Dermis blood vessel endothelial cell (primary cell): ENCODE results near the gene TTYH3. TPM values are rescaled to one million over a fixed set of nuclear protein-coding genes. Genes with fewer than 3 reads are reported as not detected.

Experiments used
- DNase-seq: peaks from one replicate; pipeline ENCODE4 v3.0.0; 2010
- total RNA-seq: library from RNA; depleted of rRNA; stranded (reverse); fragments of >200 nt; gene quantifications from 2 replicates; pipeline ENCODE4 v1.2.3, GENCODE V29; 2014

The TTYH3 gene
- total RNA-seq, 1 donor from 2014 or later: 72.8 TPM

DNA sequence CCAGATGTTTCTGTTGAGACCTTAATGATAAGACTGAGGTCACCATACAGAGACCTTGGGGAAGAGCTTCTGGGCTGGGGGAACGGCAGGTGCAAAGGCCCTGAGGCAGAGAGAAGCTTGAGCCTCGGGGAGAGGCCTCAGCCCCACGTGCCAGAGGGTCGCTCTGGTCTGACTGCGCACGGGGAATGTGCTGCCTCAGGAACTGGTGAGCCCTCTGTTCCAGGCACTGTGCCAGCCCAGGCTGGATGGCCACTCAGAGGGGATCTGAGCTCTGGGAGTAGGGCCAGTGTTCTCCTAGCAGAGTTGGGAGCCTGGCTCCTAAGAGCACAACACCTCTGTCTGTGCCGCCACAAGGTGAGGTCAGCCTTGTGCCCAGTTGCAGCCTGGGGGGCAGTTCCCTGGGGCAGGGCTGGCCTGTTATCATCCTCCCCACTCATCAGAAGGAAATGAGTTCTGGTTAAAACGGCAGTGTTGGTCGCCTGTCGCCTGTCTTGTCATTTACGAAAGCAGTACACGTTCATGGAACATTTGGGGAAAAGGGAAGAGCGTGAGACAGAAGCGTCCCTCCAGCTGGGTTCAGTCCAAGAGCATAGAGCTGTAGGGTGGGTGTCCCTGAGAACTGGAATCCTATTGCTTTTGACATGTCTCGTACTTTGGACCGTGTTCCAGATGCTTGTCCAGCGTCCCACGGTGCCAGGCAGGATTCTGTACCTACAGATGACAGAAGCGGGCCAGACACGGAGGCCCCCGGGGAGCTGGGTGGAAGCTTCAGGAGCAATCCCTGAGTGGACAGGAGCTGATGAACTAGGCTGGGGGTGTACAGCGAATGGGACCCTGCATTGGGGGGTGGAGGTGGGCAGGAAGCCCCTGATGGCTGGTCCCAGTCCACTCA lies 4.3 kb downstream of the TTYH3 start:
- DNase-seq: no peak

DNA sequence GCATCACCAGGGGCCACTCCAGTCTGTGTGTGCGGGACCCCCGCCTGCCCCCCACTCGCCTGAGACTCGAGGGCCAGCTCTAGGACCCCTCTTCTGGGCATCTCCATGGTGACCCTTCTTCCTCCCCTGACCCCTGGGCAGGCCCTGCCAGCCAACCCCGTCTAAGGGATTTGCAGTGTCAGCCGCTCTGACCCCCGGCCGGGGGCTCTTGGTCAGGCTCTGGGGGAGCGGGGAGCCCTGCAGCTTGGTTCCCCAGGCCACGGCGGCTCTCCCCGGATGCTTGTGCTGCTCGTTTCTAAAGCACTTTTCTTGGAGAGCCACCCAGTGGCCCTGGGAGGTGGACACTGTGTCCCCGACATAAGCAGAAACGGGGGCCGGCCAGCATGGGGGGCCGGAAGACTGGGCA lies 5.3 kb downstream of the TTYH3 start:
- DNase-seq: no peak

DNA sequence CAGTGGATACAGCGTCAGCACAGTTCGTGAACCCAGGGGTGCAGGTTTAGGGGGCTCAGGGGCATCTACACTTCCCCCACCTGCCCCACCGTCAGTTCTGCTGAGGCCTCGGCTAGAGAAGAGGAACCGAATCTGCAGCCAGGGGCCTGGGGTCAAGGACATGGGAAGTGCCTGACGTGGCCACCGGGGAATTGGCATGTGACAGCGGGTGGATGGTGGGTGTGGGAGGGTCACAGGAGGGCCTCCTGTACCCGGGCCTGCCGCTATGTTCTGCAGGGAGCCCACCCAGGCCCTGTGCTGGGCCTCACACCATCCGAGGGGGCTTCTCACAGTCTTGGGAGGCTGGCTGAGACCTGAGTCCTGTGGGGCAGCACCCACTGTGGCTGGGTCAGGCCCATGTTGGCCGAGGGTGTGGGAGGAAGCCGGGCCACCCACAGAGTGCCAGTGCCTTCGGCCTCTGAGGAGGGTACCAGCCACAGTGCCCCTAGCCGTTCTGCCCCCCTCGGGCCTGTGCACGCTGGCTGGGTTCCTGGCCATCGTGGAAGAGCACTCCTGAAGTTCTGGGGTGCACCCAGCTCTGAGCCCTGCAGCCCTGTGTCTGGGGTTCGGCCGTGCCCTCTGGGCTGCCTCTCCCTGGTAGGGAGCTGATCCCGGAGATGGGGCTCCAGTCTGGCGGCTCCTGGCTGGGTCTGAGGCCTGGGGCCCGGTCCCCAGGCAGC lies 5.9 kb downstream of the TTYH3 start:
- DNase-seq: no peak

- no peak for DNase-seq
Observed at GRCh38 chr7:2638224-2638991, 6.6 kb downstream of the TTYH3 start.

DNA sequence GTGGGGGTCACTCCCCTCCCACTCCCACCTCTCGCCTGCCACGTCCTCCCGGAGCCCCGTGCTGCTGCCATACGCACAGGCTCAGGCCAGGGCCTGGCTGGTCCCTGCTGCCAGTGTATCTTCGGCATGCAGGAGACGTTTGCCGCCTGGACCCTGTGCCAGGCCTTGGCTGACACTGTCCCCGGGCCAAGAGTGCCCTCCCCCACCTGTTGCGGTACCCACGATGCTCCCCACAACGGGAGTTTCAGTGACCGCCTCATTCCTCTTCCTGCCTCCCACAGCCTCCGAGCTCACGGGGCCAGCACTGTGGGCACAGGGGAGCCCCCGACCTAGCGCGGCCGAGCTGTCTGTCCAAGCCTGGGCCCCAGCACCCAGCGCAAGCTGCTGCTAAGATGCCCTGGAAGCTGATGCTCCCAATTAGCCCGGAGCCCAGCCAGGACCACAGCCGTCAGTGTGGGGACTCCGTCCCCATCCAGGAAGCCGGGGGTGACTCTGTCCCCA lies 7.4 kb downstream of the TTYH3 start:
- DNase-seq: no peak

GRCh38 chr7:2639695-2640481 lies 8.1 kb downstream of the TTYH3 start:
- DNase-seq: no peak

DNA sequence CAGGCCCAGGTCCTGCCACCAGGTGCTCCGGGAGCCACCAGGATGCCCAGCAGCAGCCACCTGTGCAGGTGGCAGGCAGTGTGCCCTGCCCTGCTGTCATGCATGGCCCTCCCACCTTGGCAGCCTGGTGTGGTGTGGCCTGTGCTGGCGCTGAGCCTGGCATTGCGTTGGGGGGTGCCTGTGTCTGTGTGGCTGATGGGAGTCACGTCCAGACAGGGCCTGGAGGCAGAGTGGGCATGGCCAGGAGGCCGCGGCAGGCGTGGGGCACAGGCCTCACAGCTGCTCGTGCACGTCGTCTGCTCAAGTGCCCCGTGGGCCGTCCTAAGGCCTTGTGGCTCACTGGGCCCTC lies 8.7 kb downstream of the TTYH3 start:
- DNase-seq: no peak

DNA sequence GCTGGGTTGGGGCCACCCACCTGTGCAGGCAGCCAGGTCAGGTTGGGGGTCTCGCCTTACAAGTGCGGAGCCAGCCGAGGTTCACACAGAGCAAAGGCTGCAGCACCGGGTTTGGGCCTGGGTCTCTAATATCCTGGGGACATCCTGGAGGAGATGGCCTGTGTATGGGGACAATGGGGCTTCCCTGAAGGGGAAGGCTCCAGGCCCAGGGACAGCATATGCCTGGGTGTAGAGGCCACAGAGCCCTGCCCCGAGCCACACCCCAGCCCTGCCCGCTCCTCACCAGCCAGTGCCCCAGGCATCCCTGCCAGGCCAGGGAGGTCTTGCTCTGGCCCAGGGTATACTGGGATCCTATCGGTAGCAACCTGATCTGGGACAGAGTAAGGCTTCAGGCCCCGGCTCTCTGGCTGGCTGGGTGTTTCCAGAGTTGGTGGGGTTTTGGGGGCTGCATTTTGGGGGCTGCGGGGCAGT lies 9.1 kb downstream of the TTYH3 start:
- DNase-seq: no peak

DNA sequence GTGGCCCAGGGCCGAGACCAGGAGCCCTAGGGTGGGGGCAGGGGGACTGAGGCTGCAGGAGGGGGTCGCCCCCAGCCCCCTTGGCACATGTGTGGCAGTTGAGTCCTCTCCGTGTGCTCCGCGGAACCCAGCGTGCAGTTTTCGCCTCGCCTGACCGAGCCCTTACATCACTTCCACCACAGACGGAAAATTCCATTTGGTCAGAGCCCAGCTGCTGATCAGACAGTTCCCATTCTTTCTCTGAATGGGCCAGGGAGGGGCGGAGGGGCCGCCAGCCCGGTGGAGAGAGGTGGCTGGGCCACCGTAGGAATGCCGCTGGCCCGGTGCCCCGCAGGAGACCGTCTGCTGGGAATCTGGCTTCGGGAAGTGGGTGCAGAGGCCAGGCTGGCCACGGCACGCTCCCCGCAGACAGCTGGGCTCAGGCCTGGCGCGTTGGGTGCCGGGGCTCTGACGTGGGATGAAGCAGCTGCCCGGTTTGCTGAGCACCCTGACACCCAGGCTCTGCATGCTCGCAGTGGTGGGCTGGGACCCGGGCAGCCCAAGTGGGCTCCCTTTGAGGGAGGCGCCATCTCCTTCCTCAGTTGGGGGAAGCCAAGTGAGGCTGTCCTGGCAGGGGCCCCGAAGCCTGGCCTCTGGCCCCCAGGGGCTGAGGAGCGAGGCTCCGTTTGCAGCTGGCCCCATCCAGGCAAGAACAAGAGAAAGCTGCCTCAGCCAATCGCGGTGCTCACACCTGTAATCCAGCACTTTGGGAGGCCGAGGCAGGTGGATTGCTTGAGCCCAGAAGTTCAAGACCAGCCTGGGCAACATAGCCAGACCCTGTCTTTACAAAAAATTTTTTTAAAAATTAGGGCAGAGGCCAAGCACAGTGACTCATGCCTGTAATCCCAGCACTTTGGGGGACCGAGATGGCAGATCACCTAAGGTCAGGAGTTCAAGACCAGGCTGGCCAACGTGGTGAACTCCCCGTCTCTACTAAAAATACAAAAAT lies 9.9 kb downstream of the TTYH3 start:
- peak; percentile 99 for DNase-seq

DNA sequence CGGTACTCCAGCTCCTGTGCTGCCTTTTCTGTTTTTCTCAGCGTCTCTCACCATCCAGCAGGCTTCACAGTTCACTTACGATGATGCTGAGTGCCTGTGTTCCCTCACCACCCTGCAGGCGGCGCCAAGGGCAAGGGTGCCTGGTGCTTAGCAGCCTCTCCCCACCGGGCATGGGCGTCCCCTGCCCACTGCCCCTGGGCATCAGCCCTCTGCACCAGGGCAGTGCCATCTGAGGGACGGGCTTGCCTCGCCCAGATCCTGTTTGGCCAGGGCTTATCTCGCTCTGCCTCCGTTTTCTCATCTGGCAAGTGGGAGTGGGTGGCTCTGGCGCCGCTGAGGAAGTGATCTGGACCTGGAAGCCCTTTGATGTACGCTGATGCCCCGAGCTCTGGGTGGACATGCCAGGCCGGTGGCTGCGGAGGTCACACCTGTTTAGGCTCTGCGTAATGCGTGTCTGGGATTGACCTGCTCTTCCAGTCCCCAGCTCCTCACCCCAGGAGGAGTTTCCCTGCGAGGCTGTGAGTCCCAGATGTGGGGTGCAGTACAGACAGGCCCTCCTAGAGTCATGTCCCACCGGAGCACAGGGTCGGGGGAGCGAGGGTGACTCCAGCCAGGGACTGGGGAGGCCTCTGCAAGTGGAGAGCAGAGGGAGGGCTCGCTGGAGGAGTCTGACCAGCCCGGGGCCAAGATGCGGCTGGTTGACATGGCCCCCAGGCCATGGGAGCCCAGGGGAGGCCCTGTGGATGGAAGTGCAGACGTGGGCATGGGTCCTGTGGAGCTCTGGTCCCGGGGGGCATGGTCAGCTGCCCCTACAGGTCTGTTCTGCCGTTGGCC lies 11.8 kb downstream of the TTYH3 start:
- peak; percentile 76 for DNase-seq

- no peak for DNase-seq
Observed at GRCh38 chr7:2644220-2644561, 12.4 kb downstream of the TTYH3 start.

DNA sequence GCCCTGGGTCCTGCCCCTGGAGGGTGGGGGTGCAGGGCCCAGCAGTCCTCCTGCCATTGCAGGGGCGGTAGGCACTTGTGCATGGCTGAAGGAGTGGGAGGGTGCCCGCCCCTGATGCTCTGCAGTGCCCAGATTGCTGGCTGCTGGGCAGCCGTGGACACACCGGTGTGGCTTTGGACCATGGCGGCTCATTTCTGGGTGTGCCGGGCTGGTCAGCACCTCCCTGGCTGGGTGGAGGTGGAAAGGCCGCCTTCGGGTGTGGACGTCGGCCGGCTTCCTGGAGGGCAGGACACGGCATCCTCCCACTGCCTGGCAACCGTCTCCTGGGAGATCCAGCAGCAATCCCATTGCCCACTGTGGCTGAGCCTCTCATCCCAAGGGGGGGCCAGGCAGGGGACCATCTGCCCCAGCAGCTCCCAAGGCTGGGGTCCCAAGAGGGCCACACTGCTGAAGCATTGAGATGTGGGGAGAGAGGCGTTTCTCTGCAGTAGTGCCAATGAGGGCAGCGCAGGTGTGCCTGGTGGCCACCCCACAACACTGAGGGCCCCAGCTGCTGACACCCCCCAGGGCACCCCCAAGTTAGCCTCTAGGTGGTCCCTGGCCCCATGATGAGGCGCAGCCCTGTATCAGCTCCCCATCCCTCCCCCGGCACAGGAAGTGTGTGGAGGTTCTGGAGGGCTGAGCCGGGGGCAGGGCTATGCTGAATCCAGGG lies 12.9 kb downstream of the TTYH3 start:
- no peak for DNase-seq

- DNase-seq: no peak
Observed at GRCh38 chr7:2645274-2645868, 13.6 kb downstream of the TTYH3 start.

DNA sequence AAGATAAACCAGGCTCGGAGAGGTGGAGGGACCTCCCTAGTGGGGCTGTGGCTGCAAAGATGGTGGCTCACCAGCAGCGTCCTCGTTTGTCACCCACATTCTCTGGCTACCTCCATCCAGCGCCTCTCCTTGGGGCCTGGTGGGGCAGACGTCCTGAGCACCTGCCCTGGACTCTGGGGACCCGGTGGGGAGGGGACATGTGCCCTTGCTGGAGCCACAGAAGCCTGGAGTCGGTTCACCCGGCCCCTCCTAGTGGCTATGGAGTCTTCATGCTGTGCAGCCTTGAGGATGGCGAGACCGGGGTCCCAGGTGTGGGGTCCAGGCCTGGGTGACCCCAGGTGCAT lies 14.5 kb downstream of the TTYH3 start:
- DNase-seq: no peak

DNA sequence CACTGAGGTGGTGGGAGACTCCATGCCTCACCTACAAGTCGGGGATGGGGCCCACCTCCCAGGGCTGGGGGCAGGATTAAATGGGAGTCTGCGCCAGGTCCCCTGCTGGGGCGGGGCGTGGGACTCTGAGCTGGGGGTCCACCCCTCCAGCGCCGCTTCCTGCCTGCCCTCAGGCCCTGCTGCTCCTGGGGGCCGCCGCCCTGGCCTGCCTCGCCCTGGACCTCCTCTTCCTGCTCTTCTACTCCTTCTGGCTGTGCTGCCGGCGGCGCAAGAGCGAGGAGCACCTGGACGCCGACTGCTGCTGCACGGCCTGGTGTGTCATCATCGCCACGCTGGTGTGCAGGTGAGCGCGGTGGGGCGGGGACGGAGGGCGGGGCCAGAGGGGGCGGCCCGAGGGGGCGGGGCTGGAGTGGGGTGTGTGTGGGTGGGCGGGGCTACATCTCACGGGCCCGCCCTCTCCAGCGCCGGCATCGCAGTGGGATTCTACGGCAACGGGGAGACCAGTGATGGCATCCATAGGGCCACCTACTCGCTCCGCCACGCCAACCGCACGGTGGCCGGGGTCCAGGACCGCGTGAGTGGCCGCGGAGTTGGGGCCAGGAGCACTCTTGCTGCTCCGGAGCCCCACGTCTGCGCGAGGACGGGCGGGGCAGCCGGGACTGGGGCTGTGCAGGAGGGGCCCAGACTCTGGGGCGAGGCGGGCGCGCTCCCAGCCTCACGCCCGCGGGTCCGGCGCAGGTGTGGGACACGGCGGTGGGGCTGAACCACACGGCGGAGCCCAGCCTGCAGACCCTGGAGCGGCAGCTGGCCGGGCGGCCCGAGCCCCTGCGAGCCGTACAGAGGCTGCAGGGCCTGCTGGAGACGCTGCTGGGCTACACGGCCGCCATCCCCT lies 15.1 kb downstream of the TTYH3 start:
- no peak for DNase-seq

GRCh38 chr7:2647594-2648172 lies 15.9 kb downstream of the TTYH3 start:
- no peak for DNase-seq

DNA sequence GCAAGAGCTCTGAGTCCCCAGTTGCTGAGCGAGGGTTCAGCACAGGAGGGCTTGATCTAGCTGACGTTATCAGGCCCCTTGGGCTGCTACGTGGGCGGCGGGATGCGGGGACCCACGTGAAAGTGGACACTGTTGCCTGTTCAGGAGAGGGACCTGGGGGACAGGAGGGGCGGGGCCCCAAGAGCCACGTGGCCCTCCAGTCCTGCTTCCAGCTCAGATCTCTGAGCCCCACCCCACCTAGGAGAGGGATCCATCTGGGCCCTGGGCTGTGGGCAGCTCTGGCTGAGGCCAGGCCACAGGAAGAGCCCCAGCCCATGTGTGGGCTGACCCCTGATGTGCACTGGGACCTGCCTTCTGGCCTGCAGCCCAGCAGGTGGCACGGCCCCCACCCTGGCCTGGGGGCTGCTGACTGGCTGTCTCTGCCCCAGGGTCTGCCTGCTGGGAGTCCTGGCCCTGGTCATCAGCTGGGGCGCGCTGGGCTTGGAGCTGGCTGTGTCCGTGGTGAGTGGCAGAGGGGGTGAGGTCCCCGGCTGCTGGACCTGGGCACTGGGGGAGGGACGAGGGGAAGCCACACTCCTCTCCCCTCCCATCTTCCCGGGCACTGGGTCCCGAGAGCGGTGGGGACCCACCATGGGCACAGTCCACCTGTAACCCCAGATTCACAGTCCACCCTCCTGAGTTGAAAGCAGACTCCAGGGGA lies 17.5 kb downstream of the TTYH3 start:
- no peak for DNase-seq
